ES-I3 (cell line): ENCODE measurements around the gene LMOD2.

Experiments used
- H3K36me3 ChIP-seq: 2 replicates; pipeline ENCODE4 v1.6.1; 2013; ENCODE audit warnings: mild to moderate bottlenecking, low read length, control low read depth, moderate library complexity; ENCODE audit not compliant: insufficient read depth
- H3K4me1 ChIP-seq: 2 replicates; pipeline ENCODE4 v1.6.1; 2013; ENCODE audit warnings: mild to moderate bottlenecking, control low read depth, low read length; ENCODE audit not compliant: insufficient read depth
- H3K9ac ChIP-seq: 2 replicates; pipeline ENCODE4 v1.6.1; 2013; ENCODE audit warnings: low read depth, mild to moderate bottlenecking, low read length, moderate library complexity
- H3K9me3 ChIP-seq: 2 replicates; pipeline ENCODE4 v1.6.1; 2013; ENCODE audit warnings: mild to moderate bottlenecking, low read length, moderate library complexity; ENCODE audit not compliant: control insufficient read depth, insufficient read depth

The LMOD2 gene

GRCh38 chr7:123669485-123669884 lies 13.8 kb downstream of the LMOD2 start:
- Histone ChIP-seq H3K9me3 (no peaks in the 10 kb centered on the region), H3K36me3 (no peaks in the 10 kb centered on the region), H3K4me1 (no peaks in the 10 kb centered on the region), H3K9ac (no peak overlapping the region)

GRCh38 chr7:123673137-123673732 lies 17.6 kb downstream of the LMOD2 start:
- Histone ChIP-seq H3K9me3 (no peaks in the 10 kb centered on the region), H3K9ac (no peak overlapping the region), H3K36me3 (no peaks in the 10 kb centered on the region), H3K4me1 (no peaks in the 10 kb centered on the region)

GRCh38 chr7:123673752-123674398 lies 18.2 kb downstream of the LMOD2 start:
- H3K36me3 ChIP-seq, result no peaks in the 10 kb centered on the region
- H3K4me1 ChIP-seq, result no peaks in the 10 kb centered on the region
- H3K9me3 ChIP-seq, result no peaks in the 10 kb centered on the region
- no peak overlapping the region for H3K9ac ChIP-seq

GRCh38 chr7:123674399-123675180 lies 18.9 kb downstream of the LMOD2 start:
- H3K9ac ChIP-seq, result no peak overlapping the region
- no peaks in the 10 kb centered on the region for H3K9me3 ChIP-seq
- H3K36me3 ChIP-seq, result no peaks in the 10 kb centered on the region
- H3K4me1 ChIP-seq, result no peaks in the 10 kb centered on the region

- H3K9me3 ChIP-seq, result no peaks in the 10 kb centered on the region
- H3K36me3 ChIP-seq, result no peaks in the 10 kb centered on the region
- H3K4me1 ChIP-seq, result no peaks in the 10 kb centered on the region
- H3K9ac ChIP-seq, result no peak overlapping the region
Measured at GRCh38 chr7:123675181-123675473, 19.5 kb downstream of the LMOD2 start.

GRCh38 chr7:123677061-123677715 lies 21.5 kb downstream of the LMOD2 start:
- Histone ChIP-seq H3K9ac (no peak overlapping the region), H3K4me1 (no peaks in the 10 kb centered on the region), H3K9me3 (no peaks in the 10 kb centered on the region), H3K36me3 (0 out of 2 replicates have a peak, but pooled peaks cover 3% of the 10 kb centered on the region)

GRCh38 chr7:123679614-123680013 lies 23.9 kb downstream of the LMOD2 start:
- Histone ChIP-seq H3K9ac (no peak overlapping the region), H3K4me1 (no peaks in the 10 kb centered on the region; the same call in 1 of the 2 replicates), H3K36me3 (0 out of 2 replicates have a peak, but pooled peaks cover 3% of the 10 kb centered on the region), H3K9me3 (no peaks in the 10 kb centered on the region)

- H3K36me3 ChIP-seq, result 0 out of 2 replicates have a peak, but pooled peaks cover 3% of the 10 kb centered on the region
- no peaks in the 10 kb centered on the region; the same call in 1 of the 2 replicates for H3K4me1 ChIP-seq
- no peak overlapping the region for H3K9ac ChIP-seq
- H3K9me3 ChIP-seq, result no peaks in the 10 kb centered on the region
Measured at GRCh38 chr7:123680580-123680979, 24.9 kb downstream of the LMOD2 start.

GRCh38 chr7:123681561-123681960 lies 25.9 kb downstream of the LMOD2 start:
- H3K36me3 ChIP-seq, result 0 out of 2 replicates have a peak, but pooled peaks cover 3% of the 10 kb centered on the region
- no peaks in the 10 kb centered on the region; the same call in 1 of the 2 replicates for H3K4me1 ChIP-seq
- no peaks in the 10 kb centered on the region for H3K9me3 ChIP-seq
- no peak overlapping the region for H3K9ac ChIP-seq

GRCh38 chr7:123682690-123683089 lies 27.0 kb downstream of the LMOD2 start:
- Histone ChIP-seq H3K9ac (no peak overlapping the region), H3K9me3 (no peaks in the 10 kb centered on the region), H3K36me3 (0 out of 2 replicates have a peak, but pooled peaks cover 3% of the 10 kb centered on the region), H3K4me1 (no peaks in the 10 kb centered on the region; the same call in 1 of the 2 replicates)

GRCh38 chr7:123687161-123687560 lies 31.5 kb downstream of the LMOD2 start:
- Histone ChIP-seq H3K4me1 (peaks cover 6% of the 10 kb centered on the region), H3K9ac (no peak overlapping the region), H3K9me3 (no peaks in the 10 kb centered on the region), H3K36me3 (peaks cover 5% of the 10 kb centered on the region; the same call in 1 of the 2 replicates)

GRCh38 chr7:123687727-123688126 lies 32.1 kb downstream of the LMOD2 start:
- peaks cover 5% of the 10 kb centered on the region; the same call in 1 of the 2 replicates for H3K36me3 ChIP-seq
- H3K9me3 ChIP-seq, result no peaks in the 10 kb centered on the region
- peaks cover 6% of the 10 kb centered on the region for H3K4me1 ChIP-seq
- no peak overlapping the region for H3K9ac ChIP-seq

- Histone ChIP-seq H3K9ac (no peak overlapping the region), H3K4me1 (peaks cover 6% of the 10 kb centered on the region), H3K9me3 (no peaks in the 10 kb centered on the region), H3K36me3 (peaks cover 5% of the 10 kb centered on the region; the same call in 1 of the 2 replicates)
Measured at GRCh38 chr7:123689250-123689649, 33.6 kb downstream of the LMOD2 start.

- Histone ChIP-seq H3K36me3 (peaks cover 5% of the 10 kb centered on the region; the same call in 1 of the 2 replicates), H3K9me3 (no peaks in the 10 kb centered on the region), H3K9ac (no peak overlapping the region), H3K4me1 (peaks cover 6% of the 10 kb centered on the region)
Measured at GRCh38 chr7:123690550-123690949, 34.9 kb downstream of the LMOD2 start.
